WTC11 (cell line): Measurements from ENCODE around the gene KRT35. TPM values are rescaled to one million over a fixed set of nuclear protein-coding genes. Genes with fewer than 3 reads are reported as not detected.
A peak's percentile ranks its signal among the peaks of the same experiment; 100 is the strongest.

ENCODE experiments used
- ATAC-seq: fragments of 200-7000 bp; cut with Tn5 transposase; 2 replicates; pipeline ENCODE4 v1.10.0; 2021; ENCODE audit warnings: mild to moderate bottlenecking, moderate library complexity
- CTCF ChIA-PET: fragments of 300-600 bp; sonication (Branson Sonifier 250); formaldehyde crosslinking; loops from one replicate; lab custom pipeline; 2021; ENCODE audit warnings: antibody characterized with exemption; lab: Charles Lee
- POLR2A ChIA-PET: fragments of 350-600 bp; sonication (Branson Sonifier 250); formaldehyde crosslinking; loops from one replicate; lab custom pipeline; 2021; ENCODE audit warnings: antibody characterized with exemption; lab: Charles Lee
- DNase-seq: peaks from one replicate; pipeline ENCODE4 v3.0.0; 2021; ENCODE audit warnings: low spot score
- H3K27ac Mint-ChIP-seq: 2 replicates; pipeline ENCODE4 v1.8.0; 2021; ENCODE audit warnings: mixed read lengths
- H3K27me3 Mint-ChIP-seq: 2 replicates; pipeline ENCODE4 v1.8.0; 2021; ENCODE audit warnings: low read depth, mild to moderate bottlenecking, moderate library complexity, mixed read lengths
- H3K36me3 Mint-ChIP-seq: 2 replicates; pipeline ENCODE4 v1.8.0; 2021; ENCODE audit warnings: mixed read lengths
- H3K4me1 Mint-ChIP-seq: 2 replicates; pipeline ENCODE4 v1.8.0; 2022; ENCODE audit warnings: mixed read lengths
- H3K4me3 Mint-ChIP-seq: 2 replicates; pipeline ENCODE4 v1.8.0; 2021; ENCODE audit warnings: mild to moderate bottlenecking, moderate library complexity, mixed read lengths
- H3K9me3 Mint-ChIP-seq: 2 replicates; pipeline ENCODE4 v1.8.0; 2021; ENCODE audit warnings: mixed read lengths
- AR ChIP-seq: fragments of 250-450 bp; sonication (Bioruptor Pico); IDR thresholded peaks from 2 replicates; pipeline ENCODE4 v1.9.0; 2021; ENCODE audit warnings: mild to moderate bottlenecking
- CTCF ChIP-seq: fragments of 200-600 bp; IDR thresholded peaks from 2 replicates; pipeline ENCODE4 v1.8.0; 2022; ENCODE audit warnings: antibody characterized with exemption
- E2F4 ChIP-seq: sonication (generic); formaldehyde crosslinking; IDR thresholded peaks from 2 replicates; pipeline ENCODE4 v1.8.1; 2022; ENCODE audit warnings: low read depth, mild to moderate bottlenecking, moderate library complexity, missing genetic modification reagents, borderline replicate concordance
- GABPB1 ChIP-seq: sonication (generic); formaldehyde crosslinking; IDR thresholded peaks from 2 replicates; pipeline ENCODE4 v1.8.1; 2023; ENCODE audit warnings: mild to moderate bottlenecking, missing genetic modification reagents
- HMGA2 ChIP-seq: fragments of 250-450 bp; sonication (Bioruptor Pico); IDR thresholded peaks from 2 replicates; pipeline ENCODE4 v1.4.0; 2021; ENCODE audit warnings: mild to moderate bottlenecking, moderate library complexity
- STAT6 ChIP-seq: sonication (generic); formaldehyde crosslinking; conservative IDR thresholded peaks from 2 replicates; pipeline ENCODE4 v1.8.1; 2023; ENCODE audit warnings: mild to moderate bottlenecking, low read depth, missing genetic modification reagents, moderate library complexity
- ZNF281 ChIP-seq: sonication (generic); formaldehyde crosslinking; IDR thresholded peaks from 2 replicates; pipeline ENCODE4 v1.8.0; 2023; ENCODE audit warnings: mild to moderate bottlenecking, missing genetic modification reagents
- ZNF416 ChIP-seq: fragments of 250-450 bp; sonication (Bioruptor Pico); IDR thresholded peaks from 2 replicates; pipeline ENCODE4 v1.9.0; 2021; ENCODE audit warnings: mild to moderate bottlenecking, inconsistent platforms
- total RNA-seq: library from RNA; stranded (reverse); gene quantifications from 3 replicates; pipeline ENCODE4 v1.2.3, GENCODE V29; 2021

KRT35 gene
- total RNA-seq, 1 experiment from 2014 or later, result not detected

GRCh38 chr17:41496803-41497484, 16.0 kb upstream of the KRT35 start:
- ATAC-seq, result peak; percentile 94

More at GRCh38 chr17:41496803-41497484, 16.0 kb upstream of the KRT35 start:
- peaks cover 37% of the 10 kb centered on the region for H3K4me1 Mint-ChIP-seq
- ChIA-PET CTCF (interaction anchor here (0.5 to 4.2 kb wide), 8 partner anchors 9 to 166 kb away, joined by 3 to 32 read pairs (median 8); no protein-coding TSS in a partner anchor), POLR2A (no interaction called here)
- no peaks in the 10 kb centered on the region for H3K9me3 Mint-ChIP-seq
- peaks cover 2% of the 10 kb centered on the region; the same call in 1 of the 2 replicates for H3K27me3 Mint-ChIP-seq
- no peaks in the 10 kb centered on the region for H3K36me3 Mint-ChIP-seq
- DNase-seq, result peak; percentile 81
- H3K27ac Mint-ChIP-seq, result no peak overlapping the region
- peak; percentile 22; the same call in 1 of the 2 replicates for TF ChIP-seq GABPB1
- TF ChIP-seq ZNF281, result no peak
- TF ChIP-seq CTCF, result peak; percentile 46; the same call in 1 of the 2 replicates
- no peak for TF ChIP-seq AR
- TF ChIP-seq HMGA2, result no peak
- TF ChIP-seq E2F4 (CRISPR knock-in tag), result no peak
- TF ChIP-seq ZNF416 (CRISPR knock-in tag), result no peak
- no peak for TF ChIP-seq STAT6 (CRISPR knock-in tag)
- H3K4me3 Mint-ChIP-seq, result no peak overlapping the region
